HG03432 (cell line): ENCODE measurements around the gene BBS7.
A peak's percentile ranks its signal among the peaks of the same experiment; 100 is the strongest.

Experiments
- ATAC-seq: cut with Tn5 transposase; IDR thresholded peaks from one replicate; pipeline ENCODE4 v1.9.1; 2021; ENCODE audit warnings: mild to moderate bottlenecking, moderate library complexity; ENCODE audit not compliant: unreplicated experiment

Gene BBS7

GRCh38 chr4:121794505-121795188 lies 75.6 kb downstream of the BBS7 start:
- ATAC-seq = no peak

- no peak for ATAC-seq
Measured at GRCh38 chr4:121792966-121793365, 77.3 kb downstream of the BBS7 start.

GRCh38 chr4:121791481-121791880 lies 78.8 kb downstream of the BBS7 start:
- no peak for ATAC-seq

GRCh38 chr4:121790976-121791375 lies 79.3 kb downstream of the BBS7 start:
- no peak for ATAC-seq

GRCh38 chr4:121789960-121790829 lies 80.1 kb downstream of the BBS7 start:
- ATAC-seq = no peak

- no peak for ATAC-seq
Measured at GRCh38 chr4:121789455-121789854, 80.8 kb downstream of the BBS7 start.

- ATAC-seq = peak; percentile 97
Measured at GRCh38 chr4:121788896-121789295, 81.4 kb downstream of the BBS7 start.

- ATAC-seq = no peak
Measured at GRCh38 chr4:121786221-121786620, 84.1 kb downstream of the BBS7 start.

- ATAC-seq = no peak
Measured at GRCh38 chr4:121785479-121785878, 84.8 kb downstream of the BBS7 start.

- ATAC-seq = no peak
Measured at GRCh38 chr4:121784975-121785374, 85.3 kb downstream of the BBS7 start.

GRCh38 chr4:121784401-121784800 lies 85.9 kb downstream of the BBS7 start:
- ATAC-seq = no peak

GRCh38 chr4:121783210-121783609 lies 87.1 kb downstream of the BBS7 start:
- no peak for ATAC-seq

GRCh38 chr4:121778991-121779628 lies 91.2 kb downstream of the BBS7 start:
- ATAC-seq = no peak

GRCh38 chr4:121777625-121778024 lies 92.6 kb downstream of the BBS7 start:
- peak; percentile 71 for ATAC-seq

GRCh38 chr4:121776610-121777401 lies 93.5 kb downstream of the BBS7 start:
- ATAC-seq = no peak
